HFF-Myc (cell line): ENCODE results near the gene TEX13D.

Source experiments
- DNase-seq: peaks from one replicate; pipeline ENCODE4 v3.0.0-alpha.2; 2011; ENCODE audit warnings: low read depth; ENCODE audit errors: extremely low read depth
- H3K4me3 ChIP-seq: replicated peaks from 2 replicates; pipeline ENCODE4 v1.5.1; 2011; ENCODE audit warnings: low read depth, mild to moderate bottlenecking, control low read depth, low read length
- CTCF ChIP-seq: IDR thresholded peaks from 2 replicates; pipeline ENCODE4 v1.5.1; 2012; ENCODE audit warnings: mild to moderate bottlenecking, low read depth, low read length, control low read depth; ENCODE audit errors: missing control alignments

TEX13D gene

DNA sequence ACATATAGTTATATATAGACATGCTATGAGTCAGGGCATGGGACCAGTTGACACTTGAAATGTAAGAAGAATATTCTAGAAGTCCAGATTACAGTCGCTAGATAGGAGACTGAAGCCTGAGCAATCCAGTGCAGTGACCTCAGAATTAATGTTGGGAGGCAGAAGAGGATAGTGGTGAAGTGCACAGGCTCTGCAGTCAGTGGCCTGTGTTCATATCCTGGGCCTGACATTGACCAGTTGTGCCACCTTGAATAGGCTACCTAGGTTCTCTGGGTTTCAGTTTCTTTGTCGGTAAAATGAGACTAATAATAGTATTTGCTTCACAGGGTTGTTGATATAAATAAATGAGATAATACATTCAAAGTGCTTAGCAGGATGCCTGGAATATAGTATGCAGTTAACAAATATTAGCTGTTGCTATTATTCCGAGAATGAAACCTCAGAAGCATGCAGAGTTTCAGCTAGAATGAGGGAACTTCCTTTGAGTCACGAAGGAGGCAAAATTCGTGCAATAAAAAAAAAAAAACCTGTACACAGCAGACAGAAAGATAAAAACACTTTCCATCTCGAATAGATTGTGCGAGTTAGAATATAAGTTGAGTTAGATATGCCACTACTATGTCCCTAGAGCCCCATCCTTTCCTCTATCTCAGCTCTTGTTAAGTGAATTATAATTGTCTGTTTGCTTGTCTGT is 9.9 kb downstream of the TEX13D start:
- no peak for DNase-seq
- no peak for TF ChIP-seq CTCF
- H3K4me3 ChIP-seq = no peak overlapping the region

DNA sequence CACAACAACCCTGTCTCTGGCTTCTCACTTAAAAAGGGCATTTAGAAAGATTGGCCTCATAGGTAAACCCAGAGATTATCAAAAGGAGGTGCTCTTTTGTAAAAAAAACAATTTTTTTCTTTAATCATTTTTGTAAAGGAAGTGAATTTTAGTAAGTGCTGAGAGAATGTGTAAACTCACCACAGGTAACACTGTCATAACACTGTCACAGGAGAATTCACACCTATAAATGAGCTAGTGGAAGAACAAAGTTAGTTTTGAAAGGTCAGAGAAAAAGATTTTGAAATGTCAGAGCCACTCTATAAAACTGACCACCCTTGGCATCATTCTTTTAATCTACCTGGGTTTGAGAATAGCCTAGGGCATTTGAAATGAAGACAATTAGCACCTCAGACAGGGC is 10.6 kb downstream of the TEX13D start:
- H3K4me3 ChIP-seq = no peak overlapping the region
- DNase-seq = no peak
- TF ChIP-seq CTCF = no peak

GRCh38 chrX:124344246-124344645 is 11.8 kb downstream of the TEX13D start:
- H3K4me3 ChIP-seq = no peak overlapping the region
- TF ChIP-seq CTCF = no peak
- DNase-seq = no peak

GRCh38 chrX:124346117-124346876 is 13.8 kb downstream of the TEX13D start, which contains the start of gene SH2D1A:
TSS of gene SH2D1A (plus strand) at chrX:124346563. CDS start at chrX:124346643, 80 bp downstream.
- no peak for TF ChIP-seq CTCF
- no peak within 1 kb of the TSS for H3K4me3 ChIP-seq
- DNase-seq = no peak

DNA sequence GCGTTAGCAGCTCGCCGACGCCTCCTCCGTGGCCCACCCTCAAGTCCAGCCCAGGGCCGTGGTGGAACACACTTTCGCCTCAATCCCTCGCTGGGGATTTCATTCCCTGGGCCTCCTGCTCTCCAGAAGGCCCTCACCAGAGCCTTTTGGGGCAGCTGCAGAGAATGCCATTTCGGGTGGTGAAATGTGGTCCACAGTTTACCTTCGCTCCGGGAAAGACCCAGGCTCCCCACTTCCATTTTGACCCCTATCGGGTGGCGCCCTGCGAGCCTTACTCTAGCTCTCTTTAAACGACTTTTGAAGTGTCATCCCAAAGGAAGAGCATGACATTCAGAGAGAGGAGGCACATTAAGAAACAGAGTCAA is 14.4 kb downstream of the TEX13D start:
- H3K4me3 ChIP-seq = no peak overlapping the region
- DNase-seq = no peak

DNA sequence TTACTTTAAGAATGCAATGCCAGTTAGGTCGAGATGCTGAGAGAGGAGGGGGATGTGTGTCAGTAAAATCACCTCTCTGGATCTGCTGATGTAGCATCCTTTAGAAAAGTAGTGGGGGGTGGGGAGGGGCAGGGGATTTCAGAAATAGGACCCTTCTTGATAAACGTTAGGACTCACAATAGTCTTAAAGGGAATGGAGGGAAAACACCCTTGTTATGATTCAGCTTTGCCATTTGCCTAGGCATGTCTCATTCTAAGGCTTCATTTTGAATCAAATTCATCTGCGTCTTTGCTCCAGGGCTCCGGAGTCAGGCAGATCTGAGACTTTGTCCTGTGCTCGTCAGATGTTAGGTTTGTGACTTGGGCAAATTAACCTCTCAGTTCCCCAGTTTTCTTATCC is 14.8 kb downstream of the TEX13D start:
- H3K4me3 ChIP-seq = no peak overlapping the region
- TF ChIP-seq CTCF = no peak
- no peak for DNase-seq

More for the DNA sequence above, 14.4 kb downstream of the TEX13D start:
- no peak for TF ChIP-seq CTCF
